GM18870 (cell line): ENCODE data around the gene ITPKB.
A peak's percentile ranks its signal among the peaks of the same experiment; 100 is the strongest.
"Not testable (repeated sequence)": the region's sequence is repeated elsewhere in the genome, so short reads cannot be mapped to it uniquely, and the experiment has no call there.

Source experiments
- ATAC-seq: cut with Tn5 transposase; IDR thresholded peaks from one replicate; pipeline ENCODE4 v1.9.1; 2021; ENCODE audit warnings: moderate library complexity; ENCODE audit not compliant: unreplicated experiment

ITPKB gene

DNA sequence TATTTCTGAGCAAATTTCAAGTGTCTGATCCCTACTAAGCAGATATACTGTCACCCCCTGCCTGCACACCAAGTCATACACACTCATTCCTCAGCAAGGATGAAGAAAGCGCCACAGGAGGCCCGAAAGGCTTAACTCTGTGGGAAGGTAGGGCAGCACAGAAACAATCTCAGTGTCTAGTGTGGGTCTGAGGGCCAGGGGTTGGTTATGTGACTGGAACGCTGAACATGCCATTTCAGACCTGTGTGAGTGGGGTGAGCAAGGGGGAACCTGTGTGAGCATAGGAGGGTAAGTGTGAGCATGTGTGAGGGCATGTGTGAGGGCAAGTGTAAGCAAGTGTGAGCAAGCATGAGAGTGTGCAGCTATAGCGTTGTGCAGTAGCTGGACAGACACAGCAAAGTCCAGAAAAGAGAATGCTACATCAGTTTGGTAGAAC is 6.2 kb downstream of the ITPKB start:
- ATAC-seq = no peak

DNA sequence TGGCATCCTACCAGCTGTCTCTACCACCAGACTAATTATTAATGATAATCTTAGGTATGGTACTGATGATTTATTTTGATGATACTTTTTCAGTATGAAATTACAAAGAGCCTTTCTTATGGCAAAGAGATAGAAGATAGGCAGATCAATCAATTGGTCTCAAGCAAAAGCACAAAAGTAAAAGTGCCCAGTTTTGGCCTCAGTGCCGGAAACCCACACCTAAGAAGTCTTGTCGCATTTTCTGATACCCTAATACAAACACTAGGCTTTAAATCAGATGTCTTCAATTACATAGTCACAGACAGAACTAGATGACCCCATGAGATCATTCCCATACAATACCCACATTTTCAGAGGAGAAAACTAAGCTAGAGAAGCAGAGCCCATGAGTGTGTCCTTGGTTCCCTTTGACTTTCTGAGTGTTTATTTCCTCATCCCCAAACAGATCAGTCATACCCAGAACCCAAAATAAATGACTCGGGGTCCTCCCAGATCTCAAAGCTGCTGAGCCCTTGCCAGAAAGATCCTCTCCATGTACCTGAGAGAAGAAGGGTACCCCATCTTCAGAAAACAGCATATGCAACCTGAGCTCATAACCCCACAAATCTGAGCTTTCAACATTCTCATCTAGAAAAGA is 7.7 kb downstream of the ITPKB start:
- ATAC-seq = no peak

DNA sequence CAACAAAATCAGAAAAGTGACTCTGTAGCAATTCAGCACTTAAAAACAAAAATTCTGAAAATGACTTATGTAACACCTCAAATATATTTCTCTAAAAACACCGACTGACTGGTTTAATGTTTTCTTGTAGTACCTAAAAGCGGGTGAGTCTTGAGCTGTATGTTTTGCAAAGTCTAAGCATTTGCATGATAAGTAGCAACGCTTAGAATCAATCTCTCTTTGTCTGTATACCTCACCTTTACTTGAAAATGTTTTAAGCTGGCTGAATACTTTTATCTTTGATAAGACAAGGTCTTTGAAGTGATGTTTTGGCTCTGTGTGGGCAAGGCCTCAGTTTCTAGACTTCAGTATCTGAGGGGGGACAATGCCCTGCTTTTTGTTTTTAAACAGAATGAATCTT is 8.2 kb downstream of the ITPKB start:
- ATAC-seq = no peak

- no peak for ATAC-seq
Observed at GRCh38 chr1:226730071-226730470, 9.0 kb downstream of the ITPKB start.

GRCh38 chr1:226728448-226728847 is 10.6 kb downstream of the ITPKB start:
- ATAC-seq = no peak

DNA sequence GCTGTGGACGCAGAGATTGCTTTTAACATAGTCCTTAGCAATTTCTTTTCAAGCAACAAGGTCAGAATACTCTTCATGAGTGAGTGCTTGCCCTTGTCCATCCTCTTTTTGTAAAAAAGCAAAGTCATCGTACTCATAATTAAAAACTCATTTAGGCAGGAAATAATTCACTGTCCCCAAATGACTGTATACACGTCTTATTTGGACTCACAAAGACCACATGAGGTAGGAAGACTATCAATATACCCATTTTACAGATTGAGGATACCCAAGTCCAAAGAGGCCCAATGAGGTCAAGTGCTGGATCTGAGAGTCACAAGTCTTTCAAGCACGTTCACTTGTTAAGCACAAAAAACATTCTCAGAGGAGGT is 13.2 kb downstream of the ITPKB start:
- no peak for ATAC-seq

DNA sequence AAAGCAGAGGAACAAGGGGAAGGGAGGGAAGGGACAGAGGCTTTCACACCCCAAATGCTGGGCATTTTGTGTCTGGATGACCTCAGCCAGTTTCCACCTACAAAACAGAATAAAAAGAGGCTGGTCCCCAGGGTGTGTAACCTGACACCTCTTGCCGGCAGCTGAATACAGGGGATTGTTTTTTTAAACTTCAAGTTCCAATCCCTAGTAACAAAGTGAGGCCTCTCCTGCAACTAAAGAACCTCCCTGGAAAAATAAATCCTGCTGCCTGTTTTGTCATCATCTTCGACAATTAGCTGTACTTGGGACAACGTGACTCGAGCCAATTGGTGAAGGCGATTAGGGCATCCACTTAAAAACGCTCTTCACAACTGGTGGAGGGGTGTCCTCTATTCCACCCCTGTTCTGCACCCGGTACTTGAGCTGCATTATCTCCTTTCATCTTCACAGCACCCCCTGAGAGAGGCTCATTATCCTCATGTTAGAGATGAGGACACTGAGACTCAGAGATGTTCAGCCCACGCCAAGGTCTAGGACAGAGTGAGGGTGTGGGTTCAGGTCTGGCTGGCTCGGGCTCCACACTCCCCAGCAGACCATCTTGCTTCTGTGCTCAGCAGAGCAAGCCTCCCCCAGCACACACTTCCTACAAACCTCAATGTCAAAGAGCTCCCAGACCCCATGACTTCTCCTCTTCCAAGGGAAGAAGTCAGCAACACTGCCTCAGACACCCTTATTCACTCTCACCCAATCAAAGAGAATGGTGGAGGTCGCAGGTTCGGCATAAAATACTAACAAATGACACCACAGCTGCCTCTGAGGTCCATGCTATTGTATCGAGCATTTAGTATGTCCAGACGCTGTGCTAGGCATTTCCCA is 15.2 kb downstream of the ITPKB start:
- no peak for ATAC-seq

- no peak for ATAC-seq
Observed at GRCh38 chr1:226722901-226723656, 16.0 kb downstream of the ITPKB start.

GRCh38 chr1:226722240-226722900 is 16.7 kb downstream of the ITPKB start:
- ATAC-seq = no peak

DNA sequence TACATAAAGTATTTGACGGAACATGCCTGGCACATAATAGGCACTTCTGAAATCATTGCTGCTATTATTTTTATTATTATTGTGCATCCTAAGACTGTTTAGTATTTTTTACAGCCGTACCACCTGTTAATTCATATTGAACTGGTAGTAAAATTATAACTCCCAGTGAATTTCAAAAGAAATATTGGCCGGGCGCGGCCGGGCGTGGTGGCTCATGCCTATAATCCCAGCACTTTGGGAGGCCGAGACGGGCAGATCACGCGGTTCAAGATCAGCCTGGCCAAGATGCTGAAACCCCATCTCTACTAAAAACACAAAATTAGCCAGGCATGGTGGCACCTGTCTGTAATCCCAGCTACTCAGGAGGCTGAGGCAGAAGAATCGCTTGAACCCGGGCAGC is 18.5 kb downstream of the ITPKB start:
- ATAC-seq = not testable (repeated sequence)

DNA sequence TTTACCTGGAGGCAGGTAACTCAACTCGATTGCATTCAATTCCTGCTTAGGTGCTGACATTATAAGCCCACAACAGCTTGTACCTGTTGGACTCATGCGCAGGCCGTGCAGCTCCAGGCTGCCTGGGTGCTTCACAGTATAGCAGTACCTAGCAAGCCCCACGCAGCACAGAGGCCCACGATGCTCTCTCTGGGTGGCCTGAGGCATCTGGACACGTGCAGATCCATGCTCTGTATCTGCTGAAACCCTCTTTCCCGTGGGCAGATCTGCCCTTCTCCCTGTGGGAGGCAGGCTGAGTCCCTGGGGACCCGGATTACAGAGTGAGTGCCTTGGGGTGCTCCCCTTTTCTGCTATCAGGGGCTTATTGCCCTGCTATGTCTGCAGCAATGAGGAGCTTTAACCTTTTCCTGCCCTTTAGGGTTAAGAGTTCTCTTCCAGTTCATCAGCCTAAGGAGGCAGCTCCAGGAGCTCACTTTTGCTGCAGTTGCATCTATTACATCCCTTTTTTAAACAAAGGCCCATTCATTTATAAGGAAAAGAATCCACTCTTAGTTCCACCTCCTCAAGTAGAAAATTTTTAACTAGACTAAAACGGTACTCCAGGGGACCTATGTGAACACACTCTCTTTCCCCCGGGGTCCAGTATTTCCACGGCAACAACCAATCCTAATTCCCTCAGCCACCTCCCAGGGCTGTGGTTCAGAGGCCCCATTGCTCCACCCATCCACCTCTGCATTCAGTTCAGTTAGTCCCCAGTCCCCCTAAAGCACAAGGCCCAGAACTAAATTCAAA is 19.3 kb downstream of the ITPKB start:
- ATAC-seq = no peak

- no peak for ATAC-seq
Observed at GRCh38 chr1:226717256-226717909, 21.7 kb downstream of the ITPKB start.

GRCh38 chr1:226716577-226716976 is 22.5 kb downstream of the ITPKB start:
- ATAC-seq = no peak

GRCh38 chr1:226714148-226714547 is 24.9 kb downstream of the ITPKB start:
- no peak for ATAC-seq

- ATAC-seq = no peak
Observed at GRCh38 chr1:226712742-226713419, 26.2 kb downstream of the ITPKB start.

GRCh38 chr1:226711976-226712741 is 26.9 kb downstream of the ITPKB start:
- peak; percentile 82 for ATAC-seq

GRCh38 chr1:226710501-226710900 is 28.6 kb downstream of the ITPKB start:
- no peak for ATAC-seq

- ATAC-seq = no peak
Observed at GRCh38 chr1:226709953-226710352, 29.1 kb downstream of the ITPKB start.
